Omental fat pad (tissue), 4 donors: ENCODE measurements around the gene PCYT2. TPM values are rescaled to one million over a fixed set of nuclear protein-coding genes. Genes with fewer than 3 reads are reported as not detected.

Source experiments
- ATAC-seq: fragments of 150-250 bp; one replicate; pipeline ENCODE4 v1.9.1; 2016; ENCODE audit warnings: mild to moderate bottlenecking, moderate library complexity; ENCODE audit not compliant: low FRiP score
- DNase-seq: peaks from one replicate; pipeline ENCODE4 v3.0.0-alpha.2; 2019; ENCODE audit warnings: low spot score
- total RNA-seq, 4 donors: library from RNA; depleted of rRNA; stranded (reverse); fragments of >200 nt; gene quantifications; one replicate each; pipeline ENCODE4 v1.1.0, GENCODE V29; 2016
- TF ChIP-seq, protein P1 (sequence below), 3 donors: fragments of 450-650 bp; IDR thresholded peaks; one replicate each; pipeline ENCODE4 v1.5.1; 2016 to 2017; ENCODE audit warnings: antibody characterized with exemption in 3 of 3, mild to moderate bottlenecking in 3 of 3, moderate library complexity in 2 of 3

The PCYT2 gene
- total RNA-seq, 4 donors from 2014 or later = 36.5 to 64.7 (median 45.5) TPM

DNA sequence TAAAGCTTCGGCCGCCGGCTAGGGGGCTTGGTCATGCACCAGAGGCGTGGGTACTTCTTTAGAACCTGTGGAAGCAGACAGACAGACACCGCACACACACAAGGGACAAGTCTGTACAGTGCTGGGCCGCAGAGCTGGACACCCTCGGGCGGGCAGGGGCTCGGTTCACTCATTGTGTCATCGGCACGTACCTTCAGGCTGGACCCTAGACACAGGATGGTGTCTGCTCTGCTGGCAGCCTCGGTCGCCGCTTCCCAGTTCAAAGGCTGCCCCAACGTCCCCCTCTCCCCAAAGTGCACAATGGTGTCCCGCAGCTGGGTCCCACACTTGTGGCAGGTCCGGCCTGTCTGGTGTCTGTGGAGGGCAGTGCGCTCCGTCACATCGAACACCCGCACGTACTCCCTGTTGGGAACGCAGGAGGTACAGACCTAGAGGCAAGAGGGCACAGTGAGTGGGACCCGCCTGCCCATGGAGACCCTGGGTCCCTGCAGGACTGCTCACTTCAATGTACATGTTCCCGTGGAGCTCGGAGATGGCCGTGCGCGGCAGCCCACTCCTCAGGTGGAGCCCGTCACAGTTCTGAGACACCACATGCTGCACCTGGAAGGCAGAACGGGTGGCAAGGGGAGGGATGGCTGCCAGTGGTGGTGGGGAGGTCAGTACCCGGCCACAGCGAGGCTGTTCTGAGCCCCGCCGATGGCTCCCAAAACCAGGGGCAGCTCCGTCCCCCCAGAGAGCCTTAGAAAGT lies 3.1 kb upstream of the PCYT2 start:
- TF ChIP-seq, protein P1, sequence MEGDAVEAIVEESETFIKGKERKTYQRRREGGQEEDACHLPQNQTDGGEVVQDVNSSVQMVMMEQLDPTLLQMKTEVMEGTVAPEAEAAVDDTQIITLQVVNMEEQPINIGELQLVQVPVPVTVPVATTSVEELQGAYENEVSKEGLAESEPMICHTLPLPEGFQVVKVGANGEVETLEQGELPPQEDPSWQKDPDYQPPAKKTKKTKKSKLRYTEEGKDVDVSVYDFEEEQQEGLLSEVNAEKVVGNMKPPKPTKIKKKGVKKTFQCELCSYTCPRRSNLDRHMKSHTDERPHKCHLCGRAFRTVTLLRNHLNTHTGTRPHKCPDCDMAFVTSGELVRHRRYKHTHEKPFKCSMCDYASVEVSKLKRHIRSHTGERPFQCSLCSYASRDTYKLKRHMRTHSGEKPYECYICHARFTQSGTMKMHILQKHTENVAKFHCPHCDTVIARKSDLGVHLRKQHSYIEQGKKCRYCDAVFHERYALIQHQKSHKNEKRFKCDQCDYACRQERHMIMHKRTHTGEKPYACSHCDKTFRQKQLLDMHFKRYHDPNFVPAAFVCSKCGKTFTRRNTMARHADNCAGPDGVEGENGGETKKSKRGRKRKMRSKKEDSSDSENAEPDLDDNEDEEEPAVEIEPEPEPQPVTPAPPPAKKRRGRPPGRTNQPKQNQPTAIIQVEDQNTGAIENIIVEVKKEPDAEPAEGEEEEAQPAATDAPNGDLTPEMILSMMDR (IDR thresholded peaks at IDR 0.05) = no peak
- DNase-seq (no peak), ATAC-seq (no peak)

DNA sequence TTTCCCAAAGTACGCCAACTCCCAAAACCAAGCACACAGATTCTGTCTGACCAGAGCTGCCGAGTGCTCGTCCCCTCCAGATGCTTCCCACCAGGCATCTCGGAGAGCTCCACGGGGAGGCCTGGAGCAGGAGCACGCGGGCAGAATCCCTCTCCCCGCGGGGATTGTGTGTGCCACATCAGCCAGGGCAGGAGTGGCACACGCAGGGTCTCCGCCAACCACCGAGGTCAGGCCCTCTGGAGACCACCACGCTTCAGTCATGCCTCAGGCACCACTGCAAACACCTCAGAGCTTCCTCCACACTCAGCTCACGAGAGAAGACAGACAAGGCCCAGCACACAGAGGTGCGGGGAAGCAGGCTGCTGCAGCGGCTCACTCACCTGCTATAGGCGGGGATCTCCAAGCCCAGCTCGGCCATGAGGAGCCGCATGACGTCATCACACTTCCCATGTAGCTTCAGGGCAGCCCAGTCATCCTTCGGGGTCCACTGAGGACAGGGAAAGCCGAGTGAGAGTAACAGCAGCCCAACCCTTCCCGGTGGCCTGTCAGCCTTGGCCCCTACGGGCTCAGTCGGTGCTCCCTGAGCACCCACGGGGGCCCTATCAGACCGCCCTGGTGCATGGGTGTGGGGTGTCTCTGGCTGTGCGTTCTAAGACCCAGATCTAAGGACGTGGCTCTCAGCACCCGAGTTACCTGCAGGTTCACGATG lies 2.3 kb upstream of the PCYT2 start:
- ATAC-seq = no peak
- TF ChIP-seq, protein P1 (IDR thresholded peaks at IDR 0.05) = no peak
- DNase-seq = no peak

DNA sequence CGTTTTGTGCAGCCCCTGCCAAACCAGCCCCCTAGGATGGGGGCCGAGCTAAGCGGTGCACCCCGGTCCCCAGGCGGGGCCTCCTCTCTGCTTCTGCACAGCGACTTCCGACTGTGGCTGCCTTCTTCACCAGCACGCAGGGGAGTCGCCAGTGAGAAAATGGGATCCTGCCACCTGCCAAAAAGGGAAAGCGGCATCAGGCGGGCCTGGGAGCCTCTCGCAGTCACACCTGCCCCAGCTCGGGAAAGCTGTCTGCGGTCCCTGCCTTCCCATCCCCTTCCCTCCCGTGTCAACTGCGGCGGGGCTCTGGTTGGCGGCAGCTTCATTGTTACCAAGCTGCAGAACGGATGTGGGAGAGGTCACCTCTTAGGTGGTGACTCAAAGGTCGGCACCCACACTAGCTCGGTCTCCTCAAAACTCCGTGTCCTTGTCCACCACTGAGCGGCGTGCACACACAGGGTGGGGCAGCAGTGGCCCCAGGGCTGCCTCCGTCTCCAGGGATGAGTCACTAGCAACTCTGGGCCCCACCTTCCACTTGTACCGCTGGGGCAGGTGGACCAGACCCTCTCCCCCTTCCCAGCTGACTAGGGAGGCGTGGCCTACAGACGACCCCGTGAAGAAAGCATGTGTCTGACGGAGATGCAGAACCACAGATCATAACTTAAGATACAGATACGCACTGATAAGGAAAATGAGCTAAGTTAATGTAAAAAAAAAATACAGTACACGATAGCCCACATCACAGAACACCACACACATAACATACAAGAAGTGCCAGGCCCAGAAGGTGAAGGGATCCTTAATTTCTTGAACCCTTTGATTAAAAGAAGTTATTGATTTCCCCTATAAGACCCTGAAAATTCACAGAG lies 1.5 kb upstream of the PCYT2 start:
- DNase-seq (no peak), ATAC-seq (no peak)
- TF ChIP-seq, protein P1 (IDR thresholded peaks at IDR 0.05) = no peak

DNA sequence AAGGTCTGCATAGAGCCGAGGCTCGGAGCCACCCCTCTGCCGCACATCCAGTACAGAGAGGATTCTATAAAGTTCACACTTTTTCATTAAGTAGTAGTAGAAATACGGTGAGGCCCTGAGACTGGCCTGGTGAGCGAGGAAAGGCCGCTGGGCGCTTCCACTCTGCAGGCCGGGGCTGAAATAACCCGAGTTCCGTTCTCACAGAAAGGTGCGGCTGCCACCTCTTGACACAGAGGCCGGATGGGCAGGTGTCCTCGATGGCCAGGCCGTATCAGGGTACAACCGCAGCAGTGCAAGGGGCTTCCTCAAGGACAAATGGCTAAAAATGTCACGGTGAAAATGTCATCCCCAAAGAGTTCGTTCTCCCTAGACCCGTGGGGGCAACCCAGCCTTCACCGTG lies 770 bp upstream of the PCYT2 start:
- no peak for ATAC-seq
- TF ChIP-seq, protein P1 (IDR thresholded peaks at IDR 0.05) = no peak

DNA sequence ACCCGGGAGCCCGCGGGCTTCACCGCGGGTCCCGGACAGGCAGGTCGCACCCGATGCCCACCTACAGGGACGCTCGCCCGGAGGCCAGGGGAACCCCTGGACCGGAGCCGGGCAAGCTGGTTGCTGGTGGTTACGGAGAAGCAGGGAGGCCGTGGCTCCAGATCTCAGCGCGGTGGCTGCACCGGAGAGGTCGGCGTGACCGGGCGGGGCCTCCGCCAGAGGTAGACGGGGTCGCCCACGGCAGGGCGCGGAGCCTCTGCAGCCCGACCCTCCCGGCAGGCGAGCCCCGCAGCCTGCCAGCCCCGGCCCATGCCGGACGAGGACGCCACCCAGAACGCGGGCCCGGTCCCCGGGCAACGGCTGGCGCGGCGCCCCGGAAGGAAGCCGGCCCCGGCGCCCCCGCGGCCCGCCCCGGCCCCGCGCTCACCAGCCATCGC lies 341 bp downstream of the PCYT2 start:
- peak; percentile 6 for ATAC-seq
- TF ChIP-seq, protein P1 (IDR thresholded peaks at IDR 0.05) = no peak
- no peak for DNase-seq

More for the DNA sequence above, 770 bp upstream of the PCYT2 start:
- no peak for DNase-seq

DNA sequence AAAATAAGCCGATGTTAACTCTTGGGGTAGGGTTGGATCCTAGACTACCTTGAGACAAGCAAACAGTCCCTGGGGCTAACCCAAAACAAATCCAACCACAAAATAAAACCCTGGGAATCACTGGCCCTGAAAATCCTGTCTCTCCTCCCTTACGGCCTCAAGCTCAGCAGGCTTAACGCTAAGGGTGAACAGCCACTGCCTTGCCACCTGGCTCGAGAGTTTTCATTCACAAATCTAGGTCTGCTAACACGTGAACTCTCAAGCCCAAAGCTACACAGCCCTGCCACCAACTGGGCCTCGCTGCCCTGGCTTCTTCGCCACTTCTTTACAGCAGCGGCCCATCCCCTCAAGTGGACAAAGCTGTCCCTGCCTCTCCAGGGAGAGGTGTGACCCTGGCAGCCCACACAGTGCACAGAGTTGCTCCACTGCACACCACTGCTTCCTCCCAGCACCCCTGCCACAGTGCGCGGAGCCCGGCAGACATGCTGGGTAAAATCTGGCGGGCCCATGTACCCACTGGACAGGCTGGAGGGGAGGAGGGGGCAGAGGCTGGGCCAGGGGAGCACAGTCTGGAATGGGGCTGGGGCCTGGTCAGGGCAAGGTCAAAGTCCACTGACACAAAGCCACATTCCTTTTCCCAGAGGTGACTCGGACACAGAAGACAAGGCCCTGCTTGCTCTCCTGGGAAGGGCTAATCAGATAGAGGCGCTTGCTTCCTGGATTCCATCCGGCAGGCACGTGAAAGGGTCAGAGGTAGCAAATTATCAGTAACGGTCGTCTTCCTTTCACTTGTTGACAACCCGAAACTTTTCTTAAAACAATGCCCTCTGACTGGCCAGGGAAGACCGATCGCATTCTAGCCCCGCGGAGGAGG lies 996 bp downstream of the PCYT2 start:
- ATAC-seq = no peak
- no peak for DNase-seq
- TF ChIP-seq, protein P1 (IDR thresholded peaks at IDR 0.05) = no peak
